Heart left ventricle (tissue), 16 donors: ENCODE data around the gene KCNJ6. TPM values are rescaled to one million over a fixed set of nuclear protein-coding genes. Genes with fewer than 3 reads are reported as not detected.

ENCODE experiments used
- ATAC-seq, 4 donors: fragments of 200-7000 bp; cut with Tn5 transposase; one replicate each; pipeline ENCODE4 v1.9.1; 2020 to 2022; ENCODE audit warnings: moderate library complexity in 4 of 4, mild to moderate bottlenecking in 3 of 4, moderate number of reproducible peaks in 1 of 4
- DNase-seq, 5 donors: peaks; one replicate each; pipeline ENCODE4 v3.0.0-alpha.2; 2020
- H3K27ac ChIP-seq, 12 donors: fragments of 200-600 bp; sonication (generic) in 4 of 12; one replicate each; pipeline versions ENCODE4 v1.5.0 to v1.8.0; 2016 to 2022; ENCODE audit warnings: mild to moderate bottlenecking in 2 of 12
- H3K27me3 ChIP-seq, 9 donors: fragments of 200-600 bp; sonication (generic) in 2 of 9; one replicate each; pipeline versions ENCODE4 v1.5.1 to v1.8.0; 2016 to 2022; ENCODE audit warnings: mild to moderate bottlenecking in 3 of 9
- H3K36me3 ChIP-seq, 9 donors: fragments of 200-600 bp; sonication (generic) in 2 of 9; one replicate each; pipeline versions ENCODE4 v1.5.0 to v1.8.0; 2018 to 2022; ENCODE audit warnings: mild to moderate bottlenecking in 2 of 9
- H3K4me1 ChIP-seq, 12 donors: fragments of 200-600 bp; sonication (generic) in 4 of 12; one replicate each; pipeline versions ENCODE4 v1.5.0 to v1.8.0; 2016 to 2022; ENCODE audit warnings: mild to moderate bottlenecking in 3 of 12
- H3K4me3 ChIP-seq, 12 donors: fragments of 200-600 bp; sonication (generic) in 4 of 12; one replicate each; pipeline versions ENCODE4 v1.5.0 to v1.8.0; 2017 to 2022; ENCODE audit warnings: mild to moderate bottlenecking in 9 of 12, moderate library complexity in 4 of 12
- H3K9me3 ChIP-seq, 12 donors: fragments of 200-600 bp; sonication (generic) in 4 of 12; one replicate each; pipeline versions ENCODE4 v1.5.0 to v1.8.0; 2016 to 2022; ENCODE audit warnings: mild to moderate bottlenecking in 1 of 12
- POLR2A ChIP-seq, 2 donors: fragments of 450-650 bp; IDR thresholded peaks; one replicate each; pipeline ENCODE4 v1.6.1; 2017; ENCODE audit warnings: antibody characterized with exemption in 2 of 2, mild to moderate bottlenecking in 2 of 2, moderate library complexity in 2 of 2
- WGBS, 4 donors: extraction: QIAGEN DNeasy Blood & Tissue Kit in 2 of 4; methylation state at CpG; one replicate each; pipeline versions ENCODE4 v1.1.5 to v1.1.7; 2013 to 2018; 5-methylcytosine and 5-hydroxymethylcytosine counted together
- intact Hi-C, 10 donors: fragments of 100-400 bp; cut with DNase I; formaldehyde crosslinking; loops; one replicate each; pipeline versions ENCODE4 v1.11.1 to v1.14.2; 2022
- polyA plus RNA-seq, 2 donors: library from polyadenylated mRNA; stranded (reverse); fragments of 200-250 nt; gene quantifications; one replicate each; pipeline ENCODE4 v1.2.3, GENCODE V29; 2013
- total RNA-seq, 9 donors: library from RNA; depleted of rRNA in 2 of 9; stranded (reverse); fragments of >200 nt in 2 of 9; fragmentation: NEBNext Ultra II Directional in 3 of 9; extraction: Animal tissue kit (Norgen Biotek cat#: 25700) in 3 of 9; gene quantifications; one replicate each; pipeline versions ENCODE4 v1.1.0 to v1.2.4, GENCODE V29; 2016 to 2023
- TF ChIP-seq, protein P1 (sequence below), 12 donors: fragments of 200-600 bp; sonication (generic) in 4 of 12; IDR thresholded peaks; one replicate each; pipeline versions ENCODE4 v1.5.0 to v1.8.0; 2018 to 2022; ENCODE audit warnings: antibody characterized with exemption in 12 of 12, mild to moderate bottlenecking in 5 of 12
- donor health status: ischemic (EF 13 %, LVEDD 7.1; RV severe dilation, severe dysfunction).
- donor health status: healthy with polysubstance abuse.
- donor health status: DM: no; HTN: yes; CAD: no.
- donor health status: DM: no; HTN: no; CAD: no.
- donor health status: ischemic (EF 25% LVEDD 6.9; RV normal size, moderate dysfunction).
- donor health status: ischemic (EF 25% LVEDD 5.7; RV mildly dilated, moderate dysfunction).
- donor health status: healthy.
- donor health status: DM: yes; HTN: yes; CAD: no.
- donor health status: ischemic (EF 35%, LVEDD 5.7; RV mildly dilated, moderate dysfunction).
- donor health status: nonischemic (EF 11% LVEDD 7.7; RV severe dilation, severe dysfunction).
- donor health status: DM: yes; HTN: yes; CAD: no.
- donor health status: PGD.
- donor health status: ischemic (EF 29% LVEDD 5.4; RV normal size, mild dysfunction).
- donor health status: nonischemic (EF 23%, LVEDD 6.1; RV moderate dilation, normal function).

The KCNJ6 gene
- total and polyA plus RNA-seq, 11 donors: not detected

- TF ChIP-seq, protein P1, sequence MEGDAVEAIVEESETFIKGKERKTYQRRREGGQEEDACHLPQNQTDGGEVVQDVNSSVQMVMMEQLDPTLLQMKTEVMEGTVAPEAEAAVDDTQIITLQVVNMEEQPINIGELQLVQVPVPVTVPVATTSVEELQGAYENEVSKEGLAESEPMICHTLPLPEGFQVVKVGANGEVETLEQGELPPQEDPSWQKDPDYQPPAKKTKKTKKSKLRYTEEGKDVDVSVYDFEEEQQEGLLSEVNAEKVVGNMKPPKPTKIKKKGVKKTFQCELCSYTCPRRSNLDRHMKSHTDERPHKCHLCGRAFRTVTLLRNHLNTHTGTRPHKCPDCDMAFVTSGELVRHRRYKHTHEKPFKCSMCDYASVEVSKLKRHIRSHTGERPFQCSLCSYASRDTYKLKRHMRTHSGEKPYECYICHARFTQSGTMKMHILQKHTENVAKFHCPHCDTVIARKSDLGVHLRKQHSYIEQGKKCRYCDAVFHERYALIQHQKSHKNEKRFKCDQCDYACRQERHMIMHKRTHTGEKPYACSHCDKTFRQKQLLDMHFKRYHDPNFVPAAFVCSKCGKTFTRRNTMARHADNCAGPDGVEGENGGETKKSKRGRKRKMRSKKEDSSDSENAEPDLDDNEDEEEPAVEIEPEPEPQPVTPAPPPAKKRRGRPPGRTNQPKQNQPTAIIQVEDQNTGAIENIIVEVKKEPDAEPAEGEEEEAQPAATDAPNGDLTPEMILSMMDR (IDR thresholded peaks at IDR 0.05): no peak
- TF ChIP-seq POLR2A (IDR thresholded peaks at IDR 0.05): no peak
- DNase-seq (no peak), ATAC-seq (no peak)
- no peak overlapping the region for H3K4me3 ChIP-seq
- H3K27me3 ChIP-seq: peaks cover 0 to 13% (median 0%) of the 10 kb centered on the region in 9 donors
- no peaks in the 10 kb centered on the region for H3K36me3 ChIP-seq
- no peaks in the 10 kb centered on the region for H3K4me1 ChIP-seq
- intact Hi-C loops: no loop called here
- 45 to 63% (median 59%) methylated on average over 1 of the region's 1 CpG for WGBS, 4 donors
- peaks cover 0 to 9% (median 0%) of the 10 kb centered on the region in 12 donors for H3K9me3 ChIP-seq
- no peak overlapping the region for H3K27ac ChIP-seq
Measured at GRCh38 chr21:37804001-37804400, 112.3 kb downstream of the KCNJ6 start.

DNA sequence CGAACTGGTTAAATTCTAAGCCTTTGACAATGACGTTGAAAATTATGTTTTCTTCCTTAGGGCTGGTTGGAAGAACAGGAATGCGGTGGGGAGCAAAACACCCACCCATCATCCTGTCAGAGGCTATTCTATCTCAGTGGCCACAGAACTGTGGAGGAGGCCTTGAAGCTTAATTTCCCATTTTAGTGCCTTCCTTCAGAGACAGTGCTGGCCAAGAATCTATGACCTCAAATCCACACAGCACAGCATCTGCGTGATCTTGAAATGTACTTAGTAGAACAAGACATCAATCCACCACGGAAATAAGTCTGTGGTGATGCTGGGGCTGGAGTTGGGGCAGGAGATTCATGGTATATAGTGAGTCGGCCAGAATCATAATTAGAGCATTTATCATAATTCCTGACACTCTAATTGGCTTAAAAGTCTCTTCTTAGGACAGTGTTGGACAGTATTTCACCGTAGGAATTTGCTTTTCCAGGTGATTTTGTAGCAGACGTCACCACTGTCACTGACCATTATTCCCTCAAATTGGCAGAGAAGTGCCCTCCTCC lies 113.1 kb downstream of the KCNJ6 start:
- no peak for TF ChIP-seq POLR2A (IDR thresholded peaks at IDR 0.05)
- intact Hi-C loops: no loop called here
- WGBS, 4 donors: 76 to 83% (median 80%) methylated on average over 8 of the region's 8 CpGs
- DNase-seq: no peak
- peaks cover 0 to 9% (median 0%) of the 10 kb centered on the region in 12 donors for H3K9me3 ChIP-seq
- ATAC-seq: no peak
- H3K4me3 ChIP-seq: no peak overlapping the region
- no peak overlapping the region for H3K27ac ChIP-seq
- H3K27me3 ChIP-seq: peaks cover 0 to 14% (median 0%) of the 10 kb centered on the region in 9 donors
- no peaks in the 10 kb centered on the region for H3K4me1 ChIP-seq
- no peaks in the 10 kb centered on the region for H3K36me3 ChIP-seq

DNA sequence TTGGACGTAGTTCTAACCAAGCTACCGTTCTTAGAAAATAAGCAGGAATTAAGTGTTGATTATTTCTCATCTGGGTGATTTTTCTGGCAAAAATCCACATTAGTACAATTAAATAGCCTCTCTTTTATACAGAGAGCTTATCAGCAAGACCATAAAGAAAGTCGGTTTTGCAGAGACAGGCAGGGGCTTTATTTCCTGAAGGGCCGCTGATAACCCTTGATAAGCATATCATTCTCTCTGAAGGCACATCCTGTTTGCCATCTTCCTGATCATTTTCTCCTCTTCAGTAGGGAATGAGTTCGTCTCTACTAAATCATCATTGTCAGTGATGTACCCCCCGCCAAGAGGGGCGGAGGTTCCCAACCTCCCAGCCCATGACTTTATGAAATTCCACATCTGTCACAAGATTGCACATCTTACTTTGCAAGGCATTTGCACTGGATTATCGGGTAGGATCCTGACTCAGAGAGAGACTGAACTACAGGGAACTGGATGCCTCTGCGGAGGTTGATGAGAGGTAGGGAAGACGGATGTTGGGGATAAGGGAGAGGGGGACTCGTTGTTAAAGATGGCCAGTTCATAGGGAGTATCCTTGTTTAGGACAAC lies 115.7 kb downstream of the KCNJ6 start:
- TF ChIP-seq POLR2A (IDR thresholded peaks at IDR 0.05): no peak
- TF ChIP-seq, protein P1 (IDR thresholded peaks at IDR 0.05): no peak
- H3K4me3 ChIP-seq: no peak overlapping the region
- intact Hi-C loops: no loop called here
- 35 to 47% (median 42%) methylated on average over 11 of the region's 11 CpGs for WGBS, 4 donors
- no peaks in the 10 kb centered on the region for H3K4me1 ChIP-seq
- ATAC-seq (no peak), DNase-seq (no peak)
- H3K27ac ChIP-seq: no peak overlapping the region
- H3K36me3 ChIP-seq: no peaks in the 10 kb centered on the region
- peaks cover 0 to 9% (median 0%) of the 10 kb centered on the region in 12 donors for H3K9me3 ChIP-seq
- peaks cover 0 to 17% (median 0%) of the 10 kb centered on the region in 9 donors for H3K27me3 ChIP-seq

GRCh38 chr21:37800057-37800455 lies 116.2 kb downstream of the KCNJ6 start:
- Histone ChIP-seq H3K27me3 (peaks cover 0 to 17% (median 0%) of the 10 kb centered on the region in 9 donors), H3K36me3 (no peaks in the 10 kb centered on the region), H3K27ac (no peak overlapping the region), H3K4me1 (no peaks in the 10 kb centered on the region), H3K4me3 (no peak overlapping the region), H3K9me3 (peaks cover 0 to 9% (median 0%) of the 10 kb centered on the region in 12 donors)
- no peak for DNase-seq
- intact Hi-C loops: no loop called here
- no peak for ATAC-seq
- 63 to 72% (median 66%) methylated on average over 2 of the region's 2 CpGs for WGBS, 4 donors
- TF ChIP-seq POLR2A (IDR thresholded peaks at IDR 0.05): no peak
- TF ChIP-seq, protein P1 (IDR thresholded peaks at IDR 0.05): no peak
